GM23338 (cell line): ENCODE measurements around the gene GAB1.

Experiments
- CREB1 ChIP-seq: fragments of 250-450 bp; sonication (Bioruptor Pico); IDR thresholded peaks from 2 replicates; pipeline ENCODE4 v1.5.0; 2020; ENCODE audit warnings: low read depth, mild to moderate bottlenecking, moderate library complexity
- EZH2 ChIP-seq: fragments of 200-600 bp; sonication (generic); IDR thresholded peaks from one replicate; pipeline ENCODE4 v1.8.0; 2017; ENCODE audit warnings: antibody characterized with exemption, mild to moderate bottlenecking, low read depth; ENCODE audit not compliant: unreplicated experiment
- EZH2phosphoT487 ChIP-seq: fragments of 200-600 bp; sonication (generic); IDR thresholded peaks from one replicate; pipeline ENCODE4 v1.8.1; 2018; ENCODE audit warnings: antibody characterized with exemption; ENCODE audit not compliant: unreplicated experiment
- JUNB ChIP-seq: IDR thresholded peaks from one replicate; pipeline ENCODE4 v1.6.1; 2016; ENCODE audit warnings: antibody characterized with exemption; ENCODE audit not compliant: unreplicated experiment
- NANOG ChIP-seq: IDR thresholded peaks from 2 replicates; pipeline ENCODE4 v1.6.1; 2016; ENCODE audit warnings: antibody characterized with exemption, borderline replicate concordance
- POLR2AphosphoS5 ChIP-seq: IDR thresholded peaks from 2 replicates; pipeline ENCODE4 v1.6.1; 2016; ENCODE audit warnings: antibody characterized with exemption, low read depth
- STAT1 ChIP-seq: IDR thresholded peaks from one replicate; pipeline ENCODE4 v1.6.1; 2016; ENCODE audit warnings: antibody characterized with exemption; ENCODE audit not compliant: unreplicated experiment
- ZNF114 ChIP-seq: fragments of 250-450 bp; sonication (Bioruptor Pico); IDR thresholded peaks from 2 replicates; pipeline ENCODE4 v1.5.0; 2020; ENCODE audit warnings: mild to moderate bottlenecking, moderate library complexity
- ZNF331 ChIP-seq: fragments of 250-450 bp; sonication (Bioruptor Pico); IDR thresholded peaks from 2 replicates; pipeline ENCODE4 v1.5.0; 2020; ENCODE audit warnings: low read depth, mild to moderate bottlenecking, moderate library complexity
- TF ChIP-seq, protein P1 (sequence below), 2 experiments: fragments of 200-600 bp in 1 of 2; sonication (generic) in 1 of 2; conservative IDR thresholded peaks; 2 replicates each; pipeline versions ENCODE4 v1.5.1 to v1.6.1; 2016 to 2017; ENCODE audit warnings: antibody characterized with exemption in 2 of 2, low read depth in 2 of 2, mild to moderate bottlenecking in 2 of 2, moderate library complexity in 1 of 2
- TF ChIP-seq, protein P2 (sequence below): IDR thresholded peaks from one replicate; pipeline ENCODE4 v1.6.1; 2018; ENCODE audit warnings: antibody characterized with exemption; ENCODE audit not compliant: unreplicated experiment
- TF ChIP-seq, protein P3 (sequence below): fragments of 250-450 bp; sonication (Bioruptor Pico); IDR thresholded peaks from 2 replicates; pipeline ENCODE4 v1.5.0; 2020; ENCODE audit warnings: mild to moderate bottlenecking, moderate library complexity

DNA sequence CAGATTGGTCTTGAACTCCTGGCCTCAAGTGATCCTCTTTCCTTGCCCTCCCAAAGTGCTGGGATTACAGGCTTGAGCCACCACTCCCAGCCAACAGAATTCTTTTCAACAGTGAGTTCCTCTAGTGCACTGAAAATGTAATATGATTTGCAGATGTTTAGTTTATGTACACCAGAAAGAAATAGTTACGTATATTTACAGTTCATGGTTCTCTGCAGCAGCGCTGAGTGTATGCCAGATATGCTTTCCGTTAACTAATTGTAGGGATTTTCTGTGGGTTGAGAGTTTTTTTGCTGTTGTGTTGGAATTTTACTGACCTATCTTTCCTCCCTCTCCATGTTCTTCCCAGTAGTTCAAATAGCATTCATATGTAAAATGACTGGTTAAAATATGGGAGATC is 44.0 kb downstream of the GAB1 start:
- TF ChIP-seq, protein P1, sequence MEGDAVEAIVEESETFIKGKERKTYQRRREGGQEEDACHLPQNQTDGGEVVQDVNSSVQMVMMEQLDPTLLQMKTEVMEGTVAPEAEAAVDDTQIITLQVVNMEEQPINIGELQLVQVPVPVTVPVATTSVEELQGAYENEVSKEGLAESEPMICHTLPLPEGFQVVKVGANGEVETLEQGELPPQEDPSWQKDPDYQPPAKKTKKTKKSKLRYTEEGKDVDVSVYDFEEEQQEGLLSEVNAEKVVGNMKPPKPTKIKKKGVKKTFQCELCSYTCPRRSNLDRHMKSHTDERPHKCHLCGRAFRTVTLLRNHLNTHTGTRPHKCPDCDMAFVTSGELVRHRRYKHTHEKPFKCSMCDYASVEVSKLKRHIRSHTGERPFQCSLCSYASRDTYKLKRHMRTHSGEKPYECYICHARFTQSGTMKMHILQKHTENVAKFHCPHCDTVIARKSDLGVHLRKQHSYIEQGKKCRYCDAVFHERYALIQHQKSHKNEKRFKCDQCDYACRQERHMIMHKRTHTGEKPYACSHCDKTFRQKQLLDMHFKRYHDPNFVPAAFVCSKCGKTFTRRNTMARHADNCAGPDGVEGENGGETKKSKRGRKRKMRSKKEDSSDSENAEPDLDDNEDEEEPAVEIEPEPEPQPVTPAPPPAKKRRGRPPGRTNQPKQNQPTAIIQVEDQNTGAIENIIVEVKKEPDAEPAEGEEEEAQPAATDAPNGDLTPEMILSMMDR (conservative IDR thresholded peaks at IDR 0.05; ENCODE audit: low read depth in 2 of 2), result no peak
- no peak for TF ChIP-seq EZH2phosphoT487
- TF ChIP-seq POLR2AphosphoS5, result no peak
- TF ChIP-seq EZH2, result no peak
- no peak for TF ChIP-seq NANOG
- TF ChIP-seq CREB1 (CRISPR knock-in tag), result no peak
- TF ChIP-seq, protein P2, sequence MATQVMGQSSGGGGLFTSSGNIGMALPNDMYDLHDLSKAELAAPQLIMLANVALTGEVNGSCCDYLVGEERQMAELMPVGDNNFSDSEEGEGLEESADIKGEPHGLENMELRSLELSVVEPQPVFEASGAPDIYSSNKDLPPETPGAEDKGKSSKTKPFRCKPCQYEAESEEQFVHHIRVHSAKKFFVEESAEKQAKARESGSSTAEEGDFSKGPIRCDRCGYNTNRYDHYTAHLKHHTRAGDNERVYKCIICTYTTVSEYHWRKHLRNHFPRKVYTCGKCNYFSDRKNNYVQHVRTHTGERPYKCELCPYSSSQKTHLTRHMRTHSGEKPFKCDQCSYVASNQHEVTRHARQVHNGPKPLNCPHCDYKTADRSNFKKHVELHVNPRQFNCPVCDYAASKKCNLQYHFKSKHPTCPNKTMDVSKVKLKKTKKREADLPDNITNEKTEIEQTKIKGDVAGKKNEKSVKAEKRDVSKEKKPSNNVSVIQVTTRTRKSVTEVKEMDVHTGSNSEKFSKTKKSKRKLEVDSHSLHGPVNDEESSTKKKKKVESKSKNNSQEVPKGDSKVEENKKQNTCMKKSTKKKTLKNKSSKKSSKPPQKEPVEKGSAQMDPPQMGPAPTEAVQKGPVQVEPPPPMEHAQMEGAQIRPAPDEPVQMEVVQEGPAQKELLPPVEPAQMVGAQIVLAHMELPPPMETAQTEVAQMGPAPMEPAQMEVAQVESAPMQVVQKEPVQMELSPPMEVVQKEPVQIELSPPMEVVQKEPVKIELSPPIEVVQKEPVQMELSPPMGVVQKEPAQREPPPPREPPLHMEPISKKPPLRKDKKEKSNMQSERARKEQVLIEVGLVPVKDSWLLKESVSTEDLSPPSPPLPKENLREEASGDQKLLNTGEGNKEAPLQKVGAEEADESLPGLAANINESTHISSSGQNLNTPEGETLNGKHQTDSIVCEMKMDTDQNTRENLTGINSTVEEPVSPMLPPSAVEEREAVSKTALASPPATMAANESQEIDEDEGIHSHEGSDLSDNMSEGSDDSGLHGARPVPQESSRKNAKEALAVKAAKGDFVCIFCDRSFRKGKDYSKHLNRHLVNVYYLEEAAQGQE, result no peak
- no peak for TF ChIP-seq JUNB
- TF ChIP-seq ZNF331 (CRISPR knock-in tag), result no peak
- no peak for TF ChIP-seq ZNF114
- no peak for TF ChIP-seq STAT1
- TF ChIP-seq, protein P3, sequence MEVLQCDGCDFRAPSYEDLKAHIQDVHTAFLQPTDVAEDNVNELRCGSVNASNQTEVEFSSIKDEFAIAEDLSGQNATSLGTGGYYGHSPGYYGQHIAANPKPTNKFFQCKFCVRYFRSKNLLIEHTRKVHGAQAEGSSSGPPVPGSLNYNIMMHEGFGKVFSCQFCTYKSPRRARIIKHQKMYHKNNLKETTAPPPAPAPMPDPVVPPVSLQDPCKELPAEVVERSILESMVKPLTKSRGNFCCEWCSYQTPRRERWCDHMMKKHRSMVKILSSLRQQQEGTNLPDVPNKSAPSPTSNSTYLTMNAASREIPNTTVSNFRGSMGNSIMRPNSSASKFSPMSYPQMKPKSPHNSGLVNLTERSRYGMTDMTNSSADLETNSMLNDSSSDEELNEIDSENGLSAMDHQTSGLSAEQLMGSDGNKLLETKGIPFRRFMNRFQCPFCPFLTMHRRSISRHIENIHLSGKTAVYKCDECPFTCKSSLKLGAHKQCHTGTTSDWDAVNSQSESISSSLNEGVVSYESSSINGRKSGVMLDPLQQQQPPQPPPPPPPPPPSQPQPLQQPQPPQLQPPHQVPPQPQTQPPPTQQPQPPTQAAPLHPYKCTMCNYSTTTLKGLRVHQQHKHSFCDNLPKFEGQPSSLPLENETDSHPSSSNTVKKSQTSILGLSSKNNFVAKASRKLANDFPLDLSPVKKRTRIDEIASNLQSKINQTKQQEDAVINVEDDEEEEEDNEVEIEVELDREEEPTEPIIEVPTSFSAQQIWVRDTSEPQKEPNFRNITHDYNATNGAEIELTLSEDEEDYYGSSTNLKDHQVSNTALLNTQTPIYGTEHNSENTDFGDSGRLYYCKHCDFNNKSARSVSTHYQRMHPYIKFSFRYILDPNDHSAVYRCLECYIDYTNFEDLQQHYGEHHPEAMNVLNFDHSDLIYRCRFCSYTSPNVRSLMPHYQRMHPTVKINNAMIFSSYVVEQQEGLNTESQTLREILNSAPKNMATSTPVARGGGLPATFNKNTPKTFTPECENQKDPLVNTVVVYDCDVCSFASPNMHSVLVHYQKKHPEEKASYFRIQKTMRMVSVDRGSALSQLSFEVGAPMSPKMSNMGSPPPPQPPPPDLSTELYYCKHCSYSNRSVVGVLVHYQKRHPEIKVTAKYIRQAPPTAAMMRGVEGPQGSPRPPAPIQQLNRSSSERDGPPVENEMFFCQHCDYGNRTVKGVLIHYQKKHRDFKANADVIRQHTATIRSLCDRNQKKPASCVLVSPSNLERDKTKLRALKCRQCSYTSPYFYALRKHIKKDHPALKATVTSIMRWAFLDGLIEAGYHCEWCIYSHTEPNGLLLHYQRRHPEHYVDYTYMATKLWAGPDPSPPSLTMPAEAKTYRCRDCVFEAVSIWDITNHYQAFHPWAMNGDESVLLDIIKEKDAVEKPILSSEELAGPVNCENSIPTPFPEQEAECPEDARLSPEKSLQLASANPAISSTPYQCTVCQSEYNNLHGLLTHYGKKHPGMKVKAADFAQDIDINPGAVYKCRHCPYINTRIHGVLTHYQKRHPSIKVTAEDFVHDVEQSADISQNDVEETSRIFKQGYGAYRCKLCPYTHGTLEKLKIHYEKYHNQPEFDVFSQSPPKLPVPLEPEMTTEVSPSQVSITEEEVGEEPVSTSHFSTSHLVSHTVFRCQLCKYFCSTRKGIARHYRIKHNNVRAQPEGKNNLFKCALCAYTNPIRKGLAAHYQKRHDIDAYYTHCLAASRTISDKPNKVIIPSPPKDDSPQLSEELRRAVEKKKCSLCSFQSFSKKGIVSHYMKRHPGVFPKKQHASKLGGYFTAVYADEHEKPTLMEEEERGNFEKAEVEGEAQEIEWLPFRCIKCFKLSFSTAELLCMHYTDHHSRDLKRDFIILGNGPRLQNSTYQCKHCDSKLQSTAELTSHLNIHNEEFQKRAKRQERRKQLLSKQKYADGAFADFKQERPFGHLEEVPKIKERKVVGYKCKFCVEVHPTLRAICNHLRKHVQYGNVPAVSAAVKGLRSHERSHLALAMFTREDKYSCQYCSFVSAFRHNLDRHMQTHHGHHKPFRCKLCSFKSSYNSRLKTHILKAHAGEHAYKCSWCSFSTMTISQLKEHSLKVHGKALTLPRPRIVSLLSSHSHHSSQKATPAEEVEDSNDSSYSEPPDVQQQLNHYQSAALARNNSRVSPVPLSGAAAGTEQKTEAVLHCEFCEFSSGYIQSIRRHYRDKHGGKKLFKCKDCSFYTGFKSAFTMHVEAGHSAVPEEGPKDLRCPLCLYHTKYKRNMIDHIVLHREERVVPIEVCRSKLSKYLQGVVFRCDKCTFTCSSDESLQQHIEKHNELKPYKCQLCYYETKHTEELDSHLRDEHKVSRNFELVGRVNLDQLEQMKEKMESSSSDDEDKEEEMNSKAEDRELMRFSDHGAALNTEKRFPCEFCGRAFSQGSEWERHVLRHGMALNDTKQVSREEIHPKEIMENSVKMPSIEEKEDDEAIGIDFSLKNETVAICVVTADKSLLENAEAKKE (CRISPR knock-in tag), result no peak
